Skin epidermis (tissue), 12 donors: ENCODE data around the gene MMEL1.

ENCODE experiments used
- H3K27ac ChIP-seq, 21 experiments: fragments of 200-600 bp; sonication (generic) in 11 of 21; one replicate each; pipeline ENCODE4 v1.5.0; 2020; ENCODE audit warnings: mild to moderate bottlenecking in 3 of 21, inconsistent platforms in 2 of 21, moderate library complexity in 2 of 21
- H3K4me3 ChIP-seq, 7 experiments: fragments of 200-600 bp; sonication (generic) in 2 of 7; one replicate each; pipeline ENCODE4 v1.5.0; 2020; ENCODE audit warnings: inconsistent platforms in 2 of 7, mild to moderate bottlenecking in 2 of 7, moderate library complexity in 1 of 7

MMEL1 gene

GRCh38 chr1:2594001-2594640, 38.7 kb downstream of the MMEL1 start:
- Histone ChIP-seq H3K4me3 (peak overlapping the region in 3 of 7 experiments; percentile 2 to 25 (median 2)), H3K27ac (peak overlapping the region in 1 of 21 experiments; percentile 13)

DNA sequence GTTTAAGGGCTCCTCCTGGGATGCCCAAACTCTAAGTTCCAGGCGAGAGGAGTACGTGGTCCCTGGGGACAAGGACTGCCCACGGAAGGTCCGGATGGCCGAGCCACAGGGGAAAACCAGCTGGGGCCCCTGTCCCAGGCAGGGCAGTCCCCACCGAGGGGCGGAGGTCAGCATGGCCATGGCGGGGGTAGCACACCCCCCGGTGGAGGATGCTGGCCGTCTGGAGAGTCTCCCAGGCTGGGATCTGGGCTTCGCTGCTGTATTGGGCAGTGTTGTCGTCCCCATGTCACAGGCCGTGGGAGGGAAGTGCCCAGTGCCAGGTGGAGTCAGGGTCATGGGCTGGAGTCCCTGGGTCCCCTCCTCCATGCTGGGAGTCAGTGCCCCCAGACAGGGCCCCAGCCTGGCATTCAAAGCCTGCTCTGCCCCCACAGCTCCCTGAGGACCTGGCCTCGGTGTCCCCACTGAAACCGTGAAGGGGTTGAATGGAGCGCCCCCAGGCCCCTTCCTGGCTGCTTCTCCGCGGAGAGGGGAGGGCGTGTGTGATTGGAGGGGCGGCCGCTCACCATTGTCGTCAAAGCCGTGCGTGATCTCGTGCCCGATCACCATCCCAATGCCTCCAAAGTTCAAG, 39.5 kb downstream of the MMEL1 start:
- Histone ChIP-seq H3K27ac (no peak overlapping the region), H3K4me3 (peak overlapping the region in 1 of 7 experiments; percentile 2)

DNA sequence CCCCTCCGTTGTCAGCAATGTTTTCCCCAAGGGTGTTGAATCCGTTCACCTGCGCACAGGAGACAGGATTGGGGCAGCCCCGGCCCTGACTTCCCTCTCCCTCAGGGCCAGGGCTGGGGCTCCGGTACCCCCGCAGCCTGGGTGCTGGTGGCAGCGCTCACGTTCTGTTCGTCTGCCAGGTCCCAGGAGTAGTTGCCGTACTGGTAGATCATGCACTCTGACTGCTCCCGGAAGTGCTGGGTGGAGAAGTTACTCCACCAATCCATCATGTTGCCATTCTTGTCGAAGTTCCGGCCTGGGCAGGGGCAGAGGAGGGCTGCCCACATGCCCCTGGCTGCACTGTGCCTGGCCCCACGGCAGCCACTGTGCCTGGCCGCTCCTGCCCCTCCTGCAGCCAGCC, 40.1 kb downstream of the MMEL1 start:
- Histone ChIP-seq H3K4me3 (no peak overlapping the region), H3K27ac (no peak overlapping the region)

DNA sequence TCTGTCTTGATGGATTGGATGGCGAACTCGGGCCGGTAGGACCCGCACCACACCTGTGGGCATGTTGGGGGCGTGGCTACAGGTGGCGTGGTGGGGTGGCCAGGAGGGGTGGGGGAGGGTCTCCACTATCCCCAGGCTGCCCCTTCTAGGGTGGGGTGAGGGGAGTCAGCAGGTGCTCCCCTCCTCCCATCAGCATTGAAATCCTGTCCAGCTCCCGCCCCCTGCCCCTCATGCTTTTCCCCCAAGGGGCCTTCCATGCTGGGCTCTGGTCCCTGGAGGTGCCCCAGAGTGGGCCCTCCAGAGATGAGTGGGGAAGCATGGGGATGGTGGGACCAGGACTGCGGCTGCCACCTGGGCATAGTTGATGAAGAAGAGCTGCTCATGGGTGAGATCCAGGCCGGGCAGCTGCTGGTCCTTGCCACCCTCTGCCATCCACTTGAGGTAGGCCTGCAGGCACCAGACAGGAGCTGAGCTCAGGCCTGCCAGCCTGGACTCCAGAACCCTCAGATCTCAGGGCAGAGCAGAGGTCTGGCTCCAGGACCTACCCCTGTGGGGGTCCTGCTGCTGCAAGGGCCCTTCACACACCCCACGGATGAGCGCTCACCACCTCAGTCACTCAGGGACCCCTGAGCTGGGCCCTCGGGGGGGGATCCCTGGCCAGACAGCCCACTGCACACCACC, 41.1 kb downstream of the MMEL1 start:
- Histone ChIP-seq H3K27ac (no peak overlapping the region), H3K4me3 (no peak overlapping the region)

DNA sequence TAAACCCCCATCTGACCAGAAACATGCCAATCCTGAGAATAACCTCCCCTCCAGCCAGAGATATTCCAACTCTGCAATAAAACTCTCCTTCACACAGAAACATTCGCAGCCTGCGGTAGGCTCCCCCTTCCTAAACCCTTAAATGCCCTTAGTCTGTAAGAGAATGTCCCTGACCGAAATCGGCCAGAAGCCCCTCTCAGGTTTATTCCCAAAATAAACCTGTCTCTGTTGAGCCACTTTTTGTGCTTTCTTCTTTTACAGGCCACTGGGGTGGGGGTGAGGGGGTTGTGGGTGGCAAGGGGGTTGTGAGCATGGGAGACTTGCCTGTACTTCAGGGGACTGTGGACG, 41.6 kb downstream of the MMEL1 start:
- Histone ChIP-seq H3K4me3 (no peak overlapping the region), H3K27ac (no peak overlapping the region)

GRCh38 chr1:2590233-2591141, 42.3 kb downstream of the MMEL1 start:
- H3K27ac ChIP-seq: no peak overlapping the region
- no peak overlapping the region for H3K4me3 ChIP-seq

- Histone ChIP-seq H3K27ac (no peak overlapping the region), H3K4me3 (no peak overlapping the region)
Observed at GRCh38 chr1:2589431-2590232, 43.2 kb downstream of the MMEL1 start.

GRCh38 chr1:2588661-2589430, 44.0 kb downstream of the MMEL1 start:
- Histone ChIP-seq H3K4me3 (no peak overlapping the region), H3K27ac (no peak overlapping the region)

DNA sequence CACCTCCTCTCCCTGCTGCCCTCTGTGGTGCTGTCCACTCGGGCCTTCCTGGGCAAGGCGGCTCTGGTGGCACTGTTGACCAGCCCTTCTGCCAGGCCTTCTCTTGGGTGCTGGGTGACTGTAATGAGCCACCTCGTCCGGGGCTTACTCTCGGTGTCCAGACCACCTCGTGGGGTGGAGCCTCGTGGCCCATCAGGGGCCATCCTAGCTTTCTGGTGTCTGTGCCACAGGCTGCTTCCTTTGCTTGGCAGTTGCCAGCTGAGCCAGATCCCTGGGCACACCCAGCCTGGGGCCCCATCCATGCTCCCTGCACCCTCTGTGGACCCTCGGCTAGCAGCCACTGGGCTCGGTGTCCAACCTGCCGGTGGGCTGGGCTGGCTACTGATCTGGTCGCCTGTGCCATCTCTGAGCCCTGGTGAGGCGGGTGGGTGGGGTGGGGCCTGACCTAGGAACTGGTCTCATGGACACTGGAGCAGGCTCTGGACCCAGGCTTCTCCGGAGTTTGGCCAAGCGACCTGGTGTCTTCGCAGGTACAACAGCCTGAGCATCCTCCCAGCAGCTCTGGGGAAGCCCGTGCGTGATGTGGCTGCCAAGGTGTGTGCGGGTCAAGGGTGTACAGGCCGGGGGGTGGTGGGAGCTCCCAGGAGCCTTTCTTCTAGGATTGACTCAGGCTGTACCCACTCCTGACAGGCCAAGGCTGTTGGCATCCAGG, 44.8 kb downstream of the MMEL1 start:
- H3K4me3 ChIP-seq: peak overlapping the region; percentile 66 to 89 (median 77)
- peak overlapping the region in 2 of 21 experiments; percentile 36 to 97 for H3K27ac ChIP-seq

DNA sequence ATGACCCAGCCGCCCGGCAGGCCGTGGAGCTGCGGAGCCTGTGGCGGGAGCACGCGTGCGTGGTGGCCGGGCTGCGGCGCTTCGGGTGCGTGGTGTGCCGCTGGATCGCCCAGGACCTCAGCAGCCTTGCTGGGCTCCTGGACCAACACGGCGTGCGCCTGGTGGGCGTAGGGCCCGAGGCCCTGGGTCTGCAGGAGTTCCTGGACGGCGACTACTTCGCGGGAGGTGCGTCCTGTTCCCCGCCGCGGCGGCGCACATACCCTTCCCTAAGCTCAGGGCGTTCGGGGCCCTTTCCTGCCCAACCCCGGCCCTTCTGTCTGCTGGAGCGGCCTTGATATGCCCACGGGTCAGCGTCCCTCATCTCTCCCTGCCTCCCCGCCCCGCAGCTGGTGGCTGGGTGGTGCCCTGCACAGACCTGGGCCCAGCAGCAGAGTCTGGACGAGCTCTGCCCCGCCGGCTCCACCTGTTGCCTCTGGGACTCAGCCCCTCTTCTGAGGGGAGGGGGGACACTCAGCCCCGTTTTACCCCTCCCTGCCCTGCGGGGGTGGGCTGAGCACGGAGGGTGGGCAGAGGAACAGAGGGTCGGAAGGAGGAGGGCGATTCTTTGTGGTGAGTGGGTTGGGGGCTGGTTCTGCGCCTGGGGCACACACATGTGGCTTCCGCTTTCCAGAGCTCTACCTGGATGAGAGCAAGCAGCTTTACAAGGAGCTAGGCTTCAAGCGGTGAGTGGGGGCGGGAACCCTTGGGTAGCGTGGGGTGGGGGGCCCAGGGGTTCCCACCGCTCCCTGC, 45.6 kb downstream of the MMEL1 start:
- Histone ChIP-seq H3K4me3 (peak overlapping the region; percentile 66 to 89 (median 77)), H3K27ac (peak overlapping the region; percentile 14 to 99 (median 95))

- H3K27ac ChIP-seq: peak within 1 kb of the TSS; percentile 83 to 99 (median 96)
- peak within 1 kb of the TSS; percentile 66 to 89 (median 77) for H3K4me3 ChIP-seq
Observed at GRCh38 chr1:2586154-2587070, 46.4 kb downstream of the MMEL1 start, which contains the start of gene PRXL2B. Gene PRXL2B, plus strand, starts transcription at chr1:2586777. Its CDS starts 109 bp downstream, at chr1:2586886.

DNA sequence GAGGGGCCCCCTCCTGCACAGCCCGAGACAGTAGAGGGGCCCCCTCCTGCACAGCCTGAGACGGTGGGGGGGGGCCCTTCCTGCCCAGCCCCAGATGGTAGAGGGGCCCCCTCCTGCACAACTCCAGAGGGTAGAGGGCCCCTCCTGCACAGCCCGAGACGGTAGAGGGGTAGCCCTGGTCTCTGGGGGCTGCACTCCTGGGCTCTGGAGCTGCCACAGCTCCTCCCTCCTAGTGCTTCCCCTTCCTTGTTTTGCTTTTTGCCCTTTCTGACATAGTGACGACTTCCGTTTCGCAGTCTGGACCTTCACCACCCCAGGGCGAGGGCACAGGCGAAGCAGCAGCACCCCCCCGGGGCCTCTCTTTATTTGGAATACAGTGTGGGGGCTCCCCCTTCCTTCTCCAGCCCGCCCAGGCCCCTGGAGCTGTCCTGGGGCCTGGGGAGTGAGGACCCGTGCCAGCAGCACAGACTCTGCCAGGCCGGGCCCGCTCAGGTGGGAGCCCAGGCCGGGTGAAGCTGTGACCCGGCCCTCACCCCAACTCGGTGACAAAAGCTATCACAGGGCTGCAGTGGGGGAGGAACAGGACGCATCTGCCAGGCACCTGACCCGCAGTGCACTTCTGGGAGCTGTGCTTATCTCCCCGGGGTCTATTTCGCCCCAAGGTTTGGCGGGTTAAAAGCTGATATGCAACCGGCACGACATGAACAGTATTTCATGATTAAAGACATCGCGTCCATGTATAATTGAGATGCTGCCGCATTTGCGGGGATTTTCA, 47.3 kb downstream of the MMEL1 start:
- Histone ChIP-seq H3K27ac (peak overlapping the region; percentile 83 to 99 (median 96)), H3K4me3 (peak overlapping the region; percentile 66 to 89 (median 77))

DNA sequence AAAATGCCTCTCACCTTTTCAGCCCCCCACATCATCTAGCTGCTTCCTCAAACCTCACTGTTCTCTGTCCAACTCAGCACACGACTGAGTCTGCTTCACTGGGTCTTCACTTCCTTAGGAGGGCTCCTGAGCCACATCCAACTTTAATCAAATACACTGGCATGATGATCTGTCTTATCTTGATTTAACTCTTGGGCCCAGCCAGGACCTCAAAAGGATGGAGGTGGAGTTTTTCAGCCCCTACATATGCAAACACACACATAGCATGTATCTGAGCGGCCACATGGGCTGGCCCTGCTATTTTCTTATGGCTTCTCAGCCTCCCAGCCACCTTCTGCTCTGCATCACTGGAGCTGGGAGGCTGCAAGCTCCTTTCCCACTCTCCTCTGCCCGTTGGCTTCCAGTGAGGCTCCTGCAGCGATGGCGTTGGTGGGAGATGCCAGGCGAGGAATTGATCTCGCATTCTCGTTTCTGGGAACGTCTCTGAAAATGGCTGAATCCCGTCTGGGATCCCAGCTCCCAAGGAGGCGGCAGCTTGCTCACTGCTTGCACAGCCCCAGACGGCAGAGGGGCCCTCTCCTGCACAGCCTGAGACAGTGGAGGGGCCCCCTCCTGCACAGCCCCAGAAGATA, 48.0 kb downstream of the MMEL1 start:
- Histone ChIP-seq H3K4me3 (peak overlapping the region; percentile 66 to 89 (median 77)), H3K27ac (peak overlapping the region; percentile 83 to 99 (median 96))

DNA sequence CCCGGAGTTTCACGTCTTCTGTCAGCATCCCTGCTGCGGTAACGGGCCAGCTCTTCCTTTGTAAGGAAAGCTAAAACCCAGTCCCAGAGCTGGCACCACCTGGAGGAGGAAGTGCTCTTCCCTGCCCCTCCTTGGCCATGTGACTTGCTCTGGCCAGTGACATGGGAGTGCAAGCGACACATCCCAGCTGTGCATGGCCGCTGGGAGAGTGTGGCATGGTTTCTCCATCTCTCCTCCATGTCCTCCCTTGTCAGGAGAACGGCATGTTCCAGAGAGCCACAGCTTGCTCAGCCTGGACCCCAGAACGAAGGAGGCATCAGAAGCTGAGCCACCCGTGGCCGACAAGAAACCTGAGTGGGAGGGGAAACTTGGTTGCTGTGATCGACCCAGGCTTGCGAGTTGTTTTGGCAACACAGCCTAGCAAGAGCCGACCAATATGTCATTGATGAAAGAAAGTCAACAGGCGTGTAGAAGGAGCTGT, 48.9 kb downstream of the MMEL1 start:
- Histone ChIP-seq H3K27ac (peak overlapping the region in 10 of 21 experiments; percentile 26 to 99 (median 96)), H3K4me3 (no peak overlapping the region)
